ENCODE results near the gene SSR4.

GRCh38 chrX:153786669-153787068 is 7.8 kb upstream of the SSR4 start:
- TF ChIP-seq POLR2A (IDR thresholded peaks at IDR 0.05): no peak
- no peak for TF ChIP-seq CTCF (IDR thresholded peaks at IDR 0.05)

Measured in adrenal gland (tissue), 5 donors.